A549 (cell line): ENCODE measurements around the gene CEND1. TPM values are rescaled to one million over a fixed set of nuclear protein-coding genes. Genes with fewer than 3 reads are reported as not detected.

Experiments
- ATAC-seq, 2 experiments: fragments of 200-7000 bp in 1 of 2; fragments of >200 bp in 1 of 2; cut with Nextera tagmentation in 1 of 2; cut with Tn5 transposase in 1 of 2; 3 replicates each; pipeline versions ENCODE4 v1.8.0 to v1.9.1; 2018 to 2020; ENCODE audit warnings: mild to moderate bottlenecking in 1 of 2, moderate library complexity in 1 of 2
- CTCF ChIA-PET: fragments of 300-600 bp; sonication (Branson Sonifier 250); formaldehyde crosslinking; extraction: SDS; loops from one replicate; lab custom pipeline; 2021; ENCODE audit warnings: antibody characterized with exemption, inconsistent platforms; lab: Yijun Ruan, JAX
- POLR2A ChIA-PET: fragments of 350-600 bp; formaldehyde crosslinking; extraction: SDS; loops from one replicate; lab custom pipeline; 2021; ENCODE audit warnings: antibody characterized with exemption, inconsistent platforms; lab: Yijun Ruan, JAX
- DNase-seq, 2 experiments: peaks; one replicate each; pipeline versions ENCODE4 v3.0.0 to v3.0.0-alpha.2; 2011 to 2016; ENCODE audit warnings: low read depth in 1 of 2, low spot score in 1 of 2
- FAIRE-seq: peaks from 2 replicates; lab custom pipeline; 2011; peaks lifted over from hg19 to GRCh38; lab: Jason Lieb, UNC
- H3K27ac ChIP-seq, 2 experiments: fragments of >200 bp; sonication (Bioruptor Twin); formaldehyde crosslinking; 3 replicates each; pipeline ENCODE4 v1.5.1; 2016 to 2017
- H3K4me1 ChIP-seq: fragments of >200 bp; sonication (Bioruptor Twin); formaldehyde crosslinking; 3 replicates; pipeline ENCODE4 v1.6.1; 2016
- H3K4me2 ChIP-seq: fragments of >200 bp; sonication (Bioruptor Twin); formaldehyde crosslinking; 3 replicates; pipeline ENCODE4 v1.6.1; 2016
- H3K4me3 ChIP-seq: fragments of >200 bp; sonication (Bioruptor Twin); formaldehyde crosslinking; 3 replicates; pipeline ENCODE4 v1.5.1; 2016
- H3K9me3 ChIP-seq: fragments of >200 bp; sonication (Bioruptor Twin); formaldehyde crosslinking; 3 replicates; pipeline ENCODE4 v1.6.1; 2016
- BHLHE40 ChIP-seq: IDR thresholded peaks from 2 replicates; pipeline ENCODE4 v1.6.1; 2012; ENCODE audit warnings: low read depth, low read length, inconsistent platforms
- E2F6 ChIP-seq: IDR thresholded peaks from 2 replicates; pipeline ENCODE4 v1.6.1; 2012; ENCODE audit warnings: low read depth, borderline replicate concordance
- EHF ChIP-seq: fragments of 250-450 bp; sonication (Bioruptor Pico); IDR thresholded peaks from 2 replicates; pipeline ENCODE4 v1.5.0; 2020; ENCODE audit warnings: mild to moderate bottlenecking
- EP300 ChIP-seq, 2 experiments: fragments of >200 bp; sonication (Bioruptor Twin); formaldehyde crosslinking; IDR thresholded peaks; 2 replicates in 1 of 2; 3 replicates in 1 of 2; pipeline ENCODE4 v1.6.1; 2016 to 2017
- FOSL2 ChIP-seq, 2 experiments: fragments of 450-650 bp in 1 of 2; fragments of >200 bp in 1 of 2; sonication (Bioruptor Twin) in 1 of 2; formaldehyde crosslinking; IDR thresholded peaks; 2 replicates each; pipeline versions ENCODE4 v1.5.0 to v1.6.1; 2016 to 2020; ENCODE audit warnings: mild to moderate bottlenecking in 1 of 2, moderate library complexity in 1 of 2
- FOXS1 ChIP-seq: fragments of 250-450 bp; sonication (Bioruptor Pico); IDR thresholded peaks from 2 replicates; pipeline ENCODE4 v1.5.0; 2020; ENCODE audit warnings: mild to moderate bottlenecking, moderate library complexity
- GATA3 ChIP-seq: IDR thresholded peaks from 2 replicates; pipeline ENCODE4 v1.6.1; 2012; ENCODE audit warnings: borderline replicate concordance
- HDAC2 ChIP-seq: fragments of 200-600 bp; sonication (generic); IDR thresholded peaks from 2 replicates; pipeline ENCODE4 v1.6.1; 2016
- HOXB13 ChIP-seq: fragments of 250-450 bp; sonication (Bioruptor Pico); IDR thresholded peaks from 2 replicates; pipeline ENCODE4 v1.5.0; 2020; ENCODE audit warnings: low read depth, mild to moderate bottlenecking, moderate library complexity
- HOXB5 ChIP-seq: fragments of 250-450 bp; sonication (Bioruptor Pico); IDR thresholded peaks from 2 replicates; pipeline ENCODE4 v1.5.0; 2020; ENCODE audit warnings: mild to moderate bottlenecking, moderate library complexity
- JUN ChIP-seq, 2 experiments: fragments of >200 bp; sonication (Bioruptor Twin); formaldehyde crosslinking; IDR thresholded peaks; 2 replicates in 1 of 2; 3 replicates in 1 of 2; pipeline ENCODE4 v1.6.1; 2016 to 2017
- JUNB ChIP-seq: fragments of >200 bp; sonication (Bioruptor Twin); formaldehyde crosslinking; IDR thresholded peaks from 2 replicates; pipeline ENCODE4 v1.6.1; 2016
- KDM1A ChIP-seq: fragments of 200-600 bp; sonication (generic); IDR thresholded peaks from 2 replicates; pipeline ENCODE4 v1.6.1; 2016; ENCODE audit warnings: low read depth, mild to moderate bottlenecking
- NFE2L2 ChIP-seq: fragments of 150-350 bp; conservative IDR thresholded peaks from 2 replicates; pipeline ENCODE4 v1.6.1; 2014; ENCODE audit warnings: low read length
- NPAS2 ChIP-seq: fragments of 250-450 bp; sonication (Bioruptor Pico); IDR thresholded peaks from 2 replicates; pipeline ENCODE4 v1.8.0; 2022; ENCODE audit warnings: mild to moderate bottlenecking, moderate library complexity, borderline replicate concordance
- NR3C1 ChIP-seq: fragments of >200 bp; sonication (Bioruptor Twin); formaldehyde crosslinking; IDR thresholded peaks from 3 replicates; pipeline ENCODE4 v1.6.1; 2017
- PBX3 ChIP-seq: IDR thresholded peaks from 2 replicates; pipeline ENCODE4 v1.6.1; 2012
- PHF8 ChIP-seq: fragments of 200-600 bp; sonication (generic); IDR thresholded peaks from 2 replicates; pipeline ENCODE4 v1.6.1; 2016; ENCODE audit warnings: low read depth, mild to moderate bottlenecking, antibody characterized with exemption, moderate library complexity, borderline replicate concordance
- POLR2A ChIP-seq: IDR thresholded peaks from 2 replicates; pipeline ENCODE4 v1.6.1; 2012; ENCODE audit warnings: mild to moderate bottlenecking, low read length
- POLR2AphosphoS2 ChIP-seq: conservative IDR thresholded peaks from 2 replicates; pipeline ENCODE4 v1.6.1; 2012; ENCODE audit warnings: low read length, improper control_type of control experiment, inconsistent platforms
- RAD21 ChIP-seq, 2 experiments: fragments of >200 bp in 1 of 2; sonication (Bioruptor Twin) in 1 of 2; formaldehyde crosslinking in 1 of 2; IDR thresholded peaks in 1 of 2; conservative IDR thresholded peaks in 1 of 2; 2 replicates in 1 of 2; 3 replicates in 1 of 2; pipeline ENCODE4 v1.6.1; 2012 to 2018; ENCODE audit warnings: inconsistent platforms in 1 of 2
- RCOR1 ChIP-seq: fragments of 150-350 bp; IDR thresholded peaks from 2 replicates; pipeline ENCODE4 v1.6.1; 2014; ENCODE audit warnings: antibody characterized with exemption, low read length, low read depth
- SREBF2 ChIP-seq: fragments of 450-650 bp; IDR thresholded peaks from 2 replicates; pipeline ENCODE4 v1.6.1; 2014; ENCODE audit warnings: mild to moderate bottlenecking, moderate library complexity
- TFCP2L1 ChIP-seq: fragments of 250-450 bp; sonication (Bioruptor Pico); IDR thresholded peaks from 2 replicates; pipeline ENCODE4 v1.5.0; 2021; ENCODE audit warnings: mild to moderate bottlenecking
- TP53 ChIP-seq: fragments of 250-450 bp; sonication (Bioruptor Pico); IDR thresholded peaks from 2 replicates; pipeline ENCODE4 v1.5.0; 2021; ENCODE audit warnings: mild to moderate bottlenecking, moderate library complexity
- ZSCAN20 ChIP-seq: fragments of 250-450 bp; sonication (Bioruptor Pico); IDR thresholded peaks from 2 replicates; pipeline ENCODE4 v1.8.0; 2022; ENCODE audit warnings: mild to moderate bottlenecking, moderate library complexity
- WGBS: methylation state at CpG from one replicate; pipeline ENCODE4 v1.1.6; 2017; ENCODE audit errors: missing lambda C conversion rate; 5-methylcytosine and 5-hydroxymethylcytosine counted together
- polyA plus RNA-seq, 4 experiments: library from polyadenylated mRNA; depleted of rRNA in 3 of 4; stranded (reverse); fragments of >200 nt; fragmentation: RNase III in 1 of 4; extraction: RNeasy Plus Mini Kit Qiagen cat#74134 plus additional on column Dnase treatment in 1 of 4; gene quantifications; 2 replicates in 3 of 4; 3 replicates in 1 of 4; pipeline ENCODE4 v1.2.3, GENCODE V29; 2011 to 2017
- TF ChIP-seq, protein P1 (sequence below): fragments of 150-350 bp; IDR thresholded peaks from 2 replicates; pipeline ENCODE4 v1.6.1; 2014; ENCODE audit warnings: low read depth, mild to moderate bottlenecking, low read length
- TF ChIP-seq, protein P2 (sequence below): fragments of >200 bp; sonication (Bioruptor Twin); formaldehyde crosslinking; IDR thresholded peaks from 3 replicates; pipeline ENCODE4 v1.6.1; 2016
- TF ChIP-seq, protein P3 (sequence below): fragments of 450-650 bp; IDR thresholded peaks from 2 replicates; pipeline ENCODE4 v1.6.1; 2014; ENCODE audit warnings: antibody characterized with exemption

CEND1 gene
- polyA plus RNA-seq, 2 of the 4 experiments (the other 2 are of a cell fraction), result 1.0 TPM; not detected in 1

DNA sequence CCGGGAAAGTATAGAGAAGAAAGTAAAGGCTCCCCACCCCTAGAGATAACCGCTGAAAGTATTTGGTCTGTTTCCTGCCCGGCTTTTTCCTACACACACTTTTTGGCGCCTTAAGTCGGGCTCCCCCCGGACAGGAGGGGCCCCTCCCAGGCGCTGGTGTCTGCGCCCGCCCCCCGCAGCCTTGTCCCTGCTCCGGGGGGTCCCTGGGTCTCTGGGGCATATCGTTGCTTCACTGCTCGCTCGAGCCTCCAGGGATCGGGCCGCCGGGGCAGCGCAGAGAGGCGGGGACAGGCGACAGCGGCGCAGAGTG is 36.9 kb upstream of the CEND1 start:
- ATAC-seq (no peak), FAIRE-seq (no peak), DNase-seq (no peak)
- POLR2A ChIA-PET, result no interaction called here
- CTCF ChIA-PET, result interaction anchor here (1.4 kb wide), 1 partner anchor 9 kb away, joined by 4 read pairs; no protein-coding TSS in a partner anchor
- Histone ChIP-seq H3K4me2 (peak overlapping the region; percentile 87), H3K4me1 (peaks cover 57% of the 10 kb centered on the region), H3K9me3 (no peaks in the 10 kb centered on the region), H3K27ac (peak overlapping the region; percentile 80 to 88), H3K4me3 (peak overlapping the region; percentile 52)
- TF ChIP-seq HOXB13 (CRISPR knock-in tag) (no peak), POLR2A (no peak; the same call in 1 of the 2 replicates)
- WGBS, result 29% methylated on average over 9 of the region's 22 CpGs

- ChIA-PET CTCF (no interaction called here), POLR2A (no interaction called here)
- H3K27ac ChIP-seq, result peak overlapping the region in 1 of 2 experiments; percentile 88; a peak in 3 of 6 replicates
- H3K4me3 ChIP-seq, result no peak overlapping the region; the same call in 2 of the 3 replicates
- FAIRE-seq (no peak), DNase-seq (no peak), ATAC-seq (no peak)
- WGBS, result 57% methylated on average over 7 of the region's 9 CpGs
- no peaks in the 10 kb centered on the region for H3K9me3 ChIP-seq
- TF ChIP-seq EP300 (IDR thresholded peaks at IDR 0.05), result no peak
- TF ChIP-seq PHF8, result no peak
- no peak for TF ChIP-seq JUN (IDR thresholded peaks at IDR 0.05)
- TF ChIP-seq JUNB, result no peak
- no peak for TF ChIP-seq RAD21 (conservative IDR thresholded peaks at IDR 0.05 in 1 of 2, IDR thresholded peaks at IDR 0.05 in 1 of 2)
- no peak for TF ChIP-seq FOSL2 (IDR thresholded peaks at IDR 0.05)
- TF ChIP-seq FOSL2 (CRISPR knock-in tag; IDR thresholded peaks at IDR 0.05), result no peak
- TF ChIP-seq KDM1A, result no peak
- TF ChIP-seq NR3C1, result no peak
- no peak for TF ChIP-seq ZSCAN20 (CRISPR knock-in tag)
- TF ChIP-seq E2F6, result no peak
- TF ChIP-seq POLR2AphosphoS2, result no peak
- TF ChIP-seq, protein P1, sequence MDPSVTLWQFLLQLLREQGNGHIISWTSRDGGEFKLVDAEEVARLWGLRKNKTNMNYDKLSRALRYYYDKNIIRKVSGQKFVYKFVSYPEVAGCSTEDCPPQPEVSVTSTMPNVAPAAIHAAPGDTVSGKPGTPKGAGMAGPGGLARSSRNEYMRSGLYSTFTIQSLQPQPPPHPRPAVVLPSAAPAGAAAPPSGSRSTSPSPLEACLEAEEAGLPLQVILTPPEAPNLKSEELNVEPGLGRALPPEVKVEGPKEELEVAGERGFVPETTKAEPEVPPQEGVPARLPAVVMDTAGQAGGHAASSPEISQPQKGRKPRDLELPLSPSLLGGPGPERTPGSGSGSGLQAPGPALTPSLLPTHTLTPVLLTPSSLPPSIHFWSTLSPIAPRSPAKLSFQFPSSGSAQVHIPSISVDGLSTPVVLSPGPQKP, result no peak
- no peak for TF ChIP-seq HOXB5 (CRISPR knock-in tag)
- TF ChIP-seq POLR2A, result no peak
- no peak for TF ChIP-seq HDAC2
- TF ChIP-seq TFCP2L1, result no peak
- TF ChIP-seq, protein P2, sequence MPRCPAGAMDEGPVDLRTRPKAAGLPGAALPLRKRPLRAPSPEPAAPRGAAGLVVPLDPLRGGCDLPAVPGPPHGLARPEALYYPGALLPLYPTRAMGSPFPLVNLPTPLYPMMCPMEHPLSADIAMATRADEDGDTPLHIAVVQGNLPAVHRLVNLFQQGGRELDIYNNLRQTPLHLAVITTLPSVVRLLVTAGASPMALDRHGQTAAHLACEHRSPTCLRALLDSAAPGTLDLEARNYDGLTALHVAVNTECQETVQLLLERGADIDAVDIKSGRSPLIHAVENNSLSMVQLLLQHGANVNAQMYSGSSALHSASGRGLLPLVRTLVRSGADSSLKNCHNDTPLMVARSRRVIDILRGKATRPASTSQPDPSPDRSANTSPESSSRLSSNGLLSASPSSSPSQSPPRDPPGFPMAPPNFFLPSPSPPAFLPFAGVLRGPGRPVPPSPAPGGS, result no peak
- no peak for TF ChIP-seq EHF
- TF ChIP-seq, all 56 proteins: peak for 0
- H3K4me2 ChIP-seq, result peak overlapping the region; percentile 87
- H3K4me1 ChIP-seq, result peaks cover 57% of the 10 kb centered on the region
Measured at GRCh38 chr11:826227-826621, 36.3 kb upstream of the CEND1 start.

DNA sequence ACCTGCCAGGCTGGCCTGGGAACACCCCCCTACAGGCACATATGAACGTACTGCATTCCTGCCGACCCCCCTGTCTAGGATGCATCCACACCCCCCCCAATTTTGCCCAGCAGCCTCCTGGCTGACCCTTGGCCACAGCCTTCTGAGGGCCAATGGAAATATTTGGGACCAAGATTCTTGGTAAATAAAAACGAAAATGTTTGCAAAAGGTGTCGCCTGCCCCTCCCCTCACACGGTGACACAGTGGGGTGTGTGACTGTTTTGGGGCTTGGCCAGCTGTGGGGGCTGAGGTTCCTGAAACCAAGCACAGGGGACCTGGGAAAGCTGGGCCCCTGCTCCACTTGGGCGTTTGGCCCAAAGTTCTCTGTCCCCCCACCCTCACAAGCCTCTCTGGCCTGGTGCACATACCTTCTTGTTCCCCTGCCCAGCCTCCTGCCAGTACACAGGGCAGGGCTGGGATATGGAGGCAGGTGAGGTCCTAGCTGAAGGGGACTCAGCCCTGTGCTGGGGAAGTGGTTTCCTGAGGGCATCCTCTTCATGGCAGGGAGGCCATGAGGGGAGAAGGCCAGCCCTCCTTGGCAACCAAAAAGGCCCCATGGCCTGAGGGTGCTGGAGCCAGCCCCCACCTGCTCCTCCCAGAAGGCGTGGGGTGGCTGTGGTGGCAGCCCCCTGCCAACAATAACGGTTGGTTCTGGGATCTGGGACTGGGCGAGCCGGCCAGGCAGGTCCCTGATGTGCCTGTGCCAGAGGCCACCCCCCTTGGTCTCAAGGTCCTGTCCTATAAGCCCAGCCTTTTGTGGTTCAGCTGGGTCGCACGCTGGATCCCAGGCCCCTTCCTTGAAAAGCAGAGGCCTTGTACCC is 35.7 kb upstream of the CEND1 start:
- peaks cover 57% of the 10 kb centered on the region for H3K4me1 ChIP-seq
- POLR2A ChIA-PET, result interaction anchor here (1.6 kb wide), 1 partner anchor 9 kb away, joined by 4 read pairs; no protein-coding TSS in a partner anchor
- no peak overlapping the region for H3K4me3 ChIP-seq
- DNase-seq (no peak), FAIRE-seq (no peak), ATAC-seq (peak in 1 of 2 experiments; percentile 1; a peak in 1 of 6 replicates)
- WGBS, result 43% methylated on average over 12 of the region's 12 CpGs
- CTCF ChIA-PET, result interaction anchor here (1.0 to 1.5 kb wide), 2 partner anchors 9 to 15 kb away, joined by 4 to 6 read pairs; no protein-coding TSS in a partner anchor
- H3K9me3 ChIP-seq, result no peaks in the 10 kb centered on the region
- H3K27ac ChIP-seq, result peak overlapping the region in 1 of 2 experiments; percentile 88; a peak in 3 of 6 replicates
- H3K4me2 ChIP-seq, result peak overlapping the region; percentile 87
- TF ChIP-seq SREBF2 (no peak), NFE2L2 (no peak), BHLHE40 (no peak), RCOR1 (no peak), PHF8 (no peak), NPAS2 (CRISPR knock-in tag) (no peak), NR3C1 (no peak), PBX3 (peak; percentile 19; the same call in 1 of the 2 replicates), POLR2A (peak; percentile 26; the same call in 1 of the 2 replicates), GATA3 (no peak), JUNB (no peak), FOXS1 (CRISPR knock-in tag) (no peak), TP53 (no peak), TFCP2L1 (no peak)
- TF ChIP-seq, protein P3, sequence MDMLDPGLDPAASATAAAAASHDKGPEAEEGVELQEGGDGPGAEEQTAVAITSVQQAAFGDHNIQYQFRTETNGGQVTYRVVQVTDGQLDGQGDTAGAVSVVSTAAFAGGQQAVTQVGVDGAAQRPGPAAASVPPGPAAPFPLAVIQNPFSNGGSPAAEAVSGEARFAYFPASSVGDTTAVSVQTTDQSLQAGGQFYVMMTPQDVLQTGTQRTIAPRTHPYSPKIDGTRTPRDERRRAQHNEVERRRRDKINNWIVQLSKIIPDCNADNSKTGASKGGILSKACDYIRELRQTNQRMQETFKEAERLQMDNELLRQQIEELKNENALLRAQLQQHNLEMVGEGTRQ, result no peak
